Natural killer cell (primary cell): Measurements from ENCODE around the gene DCAF7. TPM values are rescaled to one million over a fixed set of nuclear protein-coding genes. Genes with fewer than 3 reads are reported as not detected.

ENCODE experiments used
- ATAC-seq, 3 donors: fragments of 150-1000 bp in 2 of 3; fragments of 200-7000 bp in 1 of 3; cut with Tn5 transposase; 1 replicate in 1 of 3; 2 replicates in 2 of 3; pipeline ENCODE4 v1.10.0; 2021; ENCODE audit warnings: mild to moderate bottlenecking in 2 of 3, moderate library complexity in 2 of 3
- DNase-seq, 2 donors: peaks; one replicate each; pipeline versions ENCODE4 v3.0.0 to v3.0.0-alpha.2; 2013 to 2021; ENCODE audit warnings: mixed read lengths in 1 of 2
- H3K27ac ChIP-seq: one replicate; pipeline ENCODE4 v1.5.1; 2013; ENCODE audit warnings: mild to moderate bottlenecking, low read length
- H3K27me3 ChIP-seq: one replicate; pipeline ENCODE4 v1.6.1; 2013; ENCODE audit warnings: low read length; ENCODE audit not compliant: control insufficient read depth, insufficient read depth
- H3K36me3 ChIP-seq: one replicate; pipeline ENCODE4 v1.6.1; 2013; ENCODE audit warnings: low read length; ENCODE audit not compliant: control insufficient read depth, insufficient read depth
- H3K4me1 ChIP-seq: one replicate; pipeline ENCODE4 v1.6.1; 2013; ENCODE audit warnings: low read length; ENCODE audit not compliant: control insufficient read depth, insufficient read depth
- H3K4me3 ChIP-seq: one replicate; pipeline ENCODE4 v1.5.1; 2013; ENCODE audit warnings: low read length
- H3K9me3 ChIP-seq: one replicate; pipeline ENCODE4 v1.6.1; 2013; ENCODE audit warnings: low read length; ENCODE audit not compliant: control insufficient read depth, insufficient read depth
- H3K27ac Mint-ChIP-seq, 2 donors: one replicate each; pipeline ENCODE4 v1.8.0; 2022; ENCODE audit warnings: mild to moderate bottlenecking in 2 of 2, mixed read lengths in 2 of 2, moderate library complexity in 1 of 2
- H3K27me3 Mint-ChIP-seq, 2 donors: one replicate each; pipeline ENCODE4 v1.8.0; 2022; ENCODE audit warnings: low read depth in 2 of 2, mixed read lengths in 2 of 2
- H3K36me3 Mint-ChIP-seq: one replicate; pipeline ENCODE4 v1.8.0; 2022; ENCODE audit warnings: mixed read lengths
- H3K4me1 Mint-ChIP-seq, 2 donors: one replicate each; pipeline ENCODE4 v1.8.0; 2022; ENCODE audit warnings: mixed read lengths in 2 of 2
- H3K4me3 Mint-ChIP-seq: one replicate; pipeline ENCODE4 v1.8.0; 2022; ENCODE audit warnings: mild to moderate bottlenecking, moderate library complexity, mixed read lengths
- H3K9me3 Mint-ChIP-seq, 2 donors: one replicate each; pipeline ENCODE4 v1.8.0; 2022; ENCODE audit warnings: mixed read lengths in 2 of 2
- WGBS: methylation state at CpG from one replicate; pipeline ENCODE4 v1.1.7; 2013; ENCODE audit warnings: missing lambda C conversion rate; ENCODE audit not compliant: insufficient coverage; 5-methylcytosine and 5-hydroxymethylcytosine counted together
- intact Hi-C: fragments of 100-400 bp; cut with micrococcal nuclease; formaldehyde crosslinking; loops from one replicate; pipeline ENCODE4 v1.14.2; 2022
- total RNA-seq, 4 donors: library from RNA; stranded (reverse); fragments of 120-200 nt in 1 of 4; gene quantifications; one replicate each; pipeline versions ENCODE4 v1.2.3 to v1.2.4, GENCODE V29; 2013 to 2022
- TF ChIP-seq, protein P1 (sequence below): fragments of 200-600 bp; IDR thresholded peaks from one replicate; pipeline ENCODE4 v1.8.0; 2022; ENCODE audit warnings: antibody characterized with exemption

DCAF7 gene
- total RNA-seq, 3 donors from 2014 or later (not counting 1 experiment from before 2014, with no cell fraction given): 55.5 to 83.5 (median 72.2) TPM

DNA sequence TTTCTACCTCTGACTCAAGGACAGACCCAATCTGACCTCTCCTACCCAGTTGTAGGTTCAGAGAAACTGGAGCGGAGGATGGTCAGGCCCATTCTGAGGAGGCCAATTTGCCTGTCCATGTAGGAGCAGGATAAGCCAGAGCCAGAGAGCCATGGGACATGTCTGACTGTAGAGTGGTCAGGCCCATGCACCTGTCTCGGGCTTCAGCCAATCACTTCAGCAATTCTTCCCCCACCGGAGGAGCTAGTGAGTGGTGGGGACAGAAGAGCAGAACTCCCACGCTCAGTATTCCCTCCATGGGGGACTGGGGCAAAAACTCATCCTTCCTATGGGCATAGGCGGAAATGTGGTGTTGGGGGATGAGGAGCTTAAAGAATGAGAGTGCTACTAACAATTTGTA, 14.3 kb downstream of the DCAF7 start:
- peak overlapping the region; percentile 48 to 70 for H3K27ac Mint-ChIP-seq
- no peaks in the 10 kb centered on the region for H3K36me3 Mint-ChIP-seq
- Histone ChIP-seq H3K36me3 (peaks cover 2% of the 10 kb centered on the region), H3K4me1 (peaks cover 8% of the 10 kb centered on the region), H3K4me3 (no peak overlapping the region), H3K27ac (no peak overlapping the region), H3K9me3 (no peaks in the 10 kb centered on the region), H3K27me3 (no peaks in the 10 kb centered on the region)
- no peaks in the 10 kb centered on the region for H3K27me3 Mint-ChIP-seq
- no peak overlapping the region for H3K4me3 Mint-ChIP-seq
- intact Hi-C loops: no loop called here
- H3K9me3 Mint-ChIP-seq: no peaks in the 10 kb centered on the region
- DNase-seq: no peak
- 100% methylated on average over 3 of the region's 5 CpGs for WGBS
- H3K4me1 Mint-ChIP-seq: peaks cover 68 to 74% of the 10 kb centered on the region in 2 donors
- ATAC-seq: no peak
- TF ChIP-seq, protein P1, sequence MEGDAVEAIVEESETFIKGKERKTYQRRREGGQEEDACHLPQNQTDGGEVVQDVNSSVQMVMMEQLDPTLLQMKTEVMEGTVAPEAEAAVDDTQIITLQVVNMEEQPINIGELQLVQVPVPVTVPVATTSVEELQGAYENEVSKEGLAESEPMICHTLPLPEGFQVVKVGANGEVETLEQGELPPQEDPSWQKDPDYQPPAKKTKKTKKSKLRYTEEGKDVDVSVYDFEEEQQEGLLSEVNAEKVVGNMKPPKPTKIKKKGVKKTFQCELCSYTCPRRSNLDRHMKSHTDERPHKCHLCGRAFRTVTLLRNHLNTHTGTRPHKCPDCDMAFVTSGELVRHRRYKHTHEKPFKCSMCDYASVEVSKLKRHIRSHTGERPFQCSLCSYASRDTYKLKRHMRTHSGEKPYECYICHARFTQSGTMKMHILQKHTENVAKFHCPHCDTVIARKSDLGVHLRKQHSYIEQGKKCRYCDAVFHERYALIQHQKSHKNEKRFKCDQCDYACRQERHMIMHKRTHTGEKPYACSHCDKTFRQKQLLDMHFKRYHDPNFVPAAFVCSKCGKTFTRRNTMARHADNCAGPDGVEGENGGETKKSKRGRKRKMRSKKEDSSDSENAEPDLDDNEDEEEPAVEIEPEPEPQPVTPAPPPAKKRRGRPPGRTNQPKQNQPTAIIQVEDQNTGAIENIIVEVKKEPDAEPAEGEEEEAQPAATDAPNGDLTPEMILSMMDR: no peak

DNA sequence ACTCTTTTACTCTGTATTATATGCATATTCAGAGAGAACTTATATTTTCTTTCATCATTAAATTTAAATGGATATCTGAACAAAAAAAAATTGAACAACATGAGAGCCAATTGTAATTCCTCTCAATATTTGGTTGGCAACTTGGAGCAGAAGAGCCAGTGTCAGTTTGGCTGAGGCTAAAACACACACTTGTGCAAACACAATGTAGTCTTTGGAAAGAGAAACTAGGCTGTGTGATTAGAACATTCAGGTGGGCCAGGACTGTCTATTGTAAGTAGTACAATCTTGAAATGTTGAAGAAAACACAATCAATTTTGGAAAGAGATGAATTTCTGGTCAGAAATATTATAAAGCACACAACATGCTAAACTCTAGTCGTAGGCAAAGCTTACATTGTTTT, 17.0 kb downstream of the DCAF7 start:
- Histone ChIP-seq H3K27ac (no peak overlapping the region), H3K4me1 (peaks cover 4% of the 10 kb centered on the region), H3K9me3 (no peaks in the 10 kb centered on the region), H3K4me3 (no peak overlapping the region), H3K36me3 (peaks cover 2% of the 10 kb centered on the region), H3K27me3 (no peaks in the 10 kb centered on the region)
- Mint-ChIP-seq H3K27ac (peak overlapping the region in 1 of 2 donors; percentile 65), H3K4me3 (no peak overlapping the region), H3K4me1 (peaks cover 68 to 75% of the 10 kb centered on the region in 2 donors), H3K27me3 (no peaks in the 10 kb centered on the region), H3K36me3 (no peaks in the 10 kb centered on the region), H3K9me3 (no peaks in the 10 kb centered on the region)
- WGBS: 88% methylated on average over 1 of the region's 1 CpG
- intact Hi-C loops: no loop called here
- DNase-seq (no peak), ATAC-seq (no peak)
- TF ChIP-seq, protein P1: no peak

DNA sequence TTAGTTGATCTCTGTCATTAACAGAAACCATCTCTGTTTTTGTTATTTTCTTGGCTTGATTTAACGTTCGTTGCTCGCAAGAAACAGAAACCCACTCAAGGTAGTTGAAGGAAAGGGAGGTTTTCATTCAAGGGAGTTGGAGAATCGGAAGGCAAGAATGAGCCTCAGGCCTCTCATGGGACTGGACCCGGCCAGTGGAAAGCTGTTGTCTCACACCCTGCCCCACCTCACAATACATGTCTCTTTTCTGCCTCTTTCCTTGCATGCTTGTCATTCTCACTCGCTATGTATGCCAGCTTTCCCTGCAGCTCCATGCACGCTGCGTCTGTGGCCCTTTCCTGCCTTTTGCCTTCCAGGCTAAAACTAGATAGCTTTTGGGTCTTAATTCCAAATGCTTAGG, 18.3 kb downstream of the DCAF7 start:
- H3K36me3 ChIP-seq: peaks cover 2% of the 10 kb centered on the region
- Mint-ChIP-seq H3K36me3 (no peaks in the 10 kb centered on the region), H3K4me1 (peaks cover 62 to 70% of the 10 kb centered on the region in 2 donors), H3K9me3 (no peaks in the 10 kb centered on the region), H3K27me3 (no peaks in the 10 kb centered on the region), H3K4me3 (no peak overlapping the region), H3K27ac (peak overlapping the region; percentile 31 to 36)
- DNase-seq (no peak), ATAC-seq (no peak)
- no peak overlapping the region for H3K4me3 ChIP-seq
- H3K27ac ChIP-seq: no peak overlapping the region
- WGBS: 90% methylated on average over 7 of the region's 8 CpGs
- no peaks in the 10 kb centered on the region for H3K4me1 ChIP-seq
- H3K27me3 ChIP-seq: no peaks in the 10 kb centered on the region
- intact Hi-C loops: no loop called here
- no peaks in the 10 kb centered on the region for H3K9me3 ChIP-seq
- TF ChIP-seq, protein P1: no peak

DNA sequence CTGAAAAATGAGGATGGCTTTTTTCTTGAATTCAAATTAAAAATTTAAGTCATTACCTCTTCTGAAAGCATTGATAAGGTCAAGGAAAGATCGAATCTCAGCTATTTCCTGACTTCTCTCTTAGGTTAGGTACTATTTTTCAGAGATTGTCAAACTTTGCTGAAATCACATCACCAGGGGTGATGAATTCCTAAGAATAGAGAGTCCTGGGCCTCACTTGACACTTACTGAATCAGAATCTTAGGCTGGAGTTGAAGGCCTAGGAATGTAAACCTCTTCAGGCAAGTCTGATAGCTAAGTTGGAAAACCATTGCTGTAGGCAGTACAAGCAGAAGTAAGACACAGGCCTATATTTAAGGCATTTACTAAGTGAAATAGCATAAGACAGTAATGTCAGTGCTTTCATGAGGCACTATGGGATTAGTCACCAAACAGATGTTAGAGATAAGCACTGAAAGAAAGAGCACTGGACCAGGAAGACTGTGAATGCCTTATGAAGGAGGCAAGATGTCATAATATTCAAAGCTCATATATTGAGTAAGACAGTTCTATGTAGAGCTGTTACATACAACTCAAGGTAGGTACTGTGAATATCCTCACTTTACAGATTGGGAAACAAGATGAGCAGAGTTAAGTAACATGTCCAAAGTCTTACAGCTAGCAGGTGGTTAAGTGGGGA, 21.5 kb downstream of the DCAF7 start:
- H3K9me3 ChIP-seq: no peaks in the 10 kb centered on the region
- 86% methylated on average over 1 of the region's 1 CpG for WGBS
- Mint-ChIP-seq H3K27me3 (no peaks in the 10 kb centered on the region), H3K36me3 (no peaks in the 10 kb centered on the region), H3K27ac (peak overlapping the region; percentile 0 to 1), H3K4me1 (peaks cover 58 to 68% of the 10 kb centered on the region in 2 donors), H3K9me3 (no peaks in the 10 kb centered on the region), H3K4me3 (no peak overlapping the region)
- no peak overlapping the region for H3K4me3 ChIP-seq
- no peaks in the 10 kb centered on the region for H3K4me1 ChIP-seq
- intact Hi-C loops: no loop called here
- DNase-seq (no peak), ATAC-seq (no peak)
- TF ChIP-seq, protein P1: no peak
- H3K27me3 ChIP-seq: no peaks in the 10 kb centered on the region
- no peak overlapping the region for H3K27ac ChIP-seq
- H3K36me3 ChIP-seq: peaks cover 3% of the 10 kb centered on the region
